ENCODE measurements around the gene LYRM4.

Gene LYRM4

DNA sequence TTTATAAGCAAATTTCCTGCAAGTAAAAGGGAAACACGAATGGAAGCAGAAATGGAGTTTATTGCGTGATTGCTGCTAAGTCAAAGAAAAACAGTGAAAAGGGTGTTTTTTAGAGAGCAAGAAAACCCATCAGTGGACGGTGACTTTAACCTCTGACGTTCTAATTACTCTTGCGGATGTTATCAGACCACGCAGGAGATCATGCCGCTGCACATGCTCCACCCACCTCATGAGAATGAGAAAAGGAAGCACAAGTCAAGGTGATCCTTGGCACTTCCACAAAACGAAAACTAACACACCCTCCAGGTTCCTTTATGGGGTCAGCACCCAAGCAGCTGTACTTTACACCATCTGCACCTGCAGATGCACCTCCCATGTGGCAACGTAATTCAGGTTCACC, 45.0 kb downstream of the LYRM4 start:
- no peak for DNase-seq
- in situ Hi-C loops (cut with HindIII; ENCODE audit: low pct_ligation_motif_present, low pct_unique_long_range_greater_than_20kb, low sequenced_read_pairs) = no loop called here

DNA sequence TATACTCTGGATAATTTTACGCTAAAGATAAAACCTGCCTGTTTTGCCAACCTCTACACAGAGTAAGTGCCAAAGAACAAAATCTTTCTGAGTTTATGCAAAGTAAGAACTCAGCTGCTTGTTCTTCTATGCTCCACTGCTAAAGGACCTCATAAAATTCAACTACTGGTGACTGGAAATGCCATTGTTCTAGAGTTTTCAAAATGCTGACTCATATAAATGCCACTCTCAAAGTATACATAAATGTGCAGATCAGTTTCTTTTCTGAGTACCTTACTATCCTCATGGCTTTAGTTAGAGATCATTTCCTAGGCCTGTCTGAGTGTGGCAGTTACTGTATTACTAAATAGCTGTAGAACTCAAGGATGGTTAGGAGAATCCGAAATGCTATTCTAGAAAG, 45.6 kb downstream of the LYRM4 start:
- in situ Hi-C loops (cut with HindIII; ENCODE audit: low pct_ligation_motif_present, low pct_unique_long_range_greater_than_20kb, low sequenced_read_pairs) = no loop called here
- no peak for DNase-seq

DNA sequence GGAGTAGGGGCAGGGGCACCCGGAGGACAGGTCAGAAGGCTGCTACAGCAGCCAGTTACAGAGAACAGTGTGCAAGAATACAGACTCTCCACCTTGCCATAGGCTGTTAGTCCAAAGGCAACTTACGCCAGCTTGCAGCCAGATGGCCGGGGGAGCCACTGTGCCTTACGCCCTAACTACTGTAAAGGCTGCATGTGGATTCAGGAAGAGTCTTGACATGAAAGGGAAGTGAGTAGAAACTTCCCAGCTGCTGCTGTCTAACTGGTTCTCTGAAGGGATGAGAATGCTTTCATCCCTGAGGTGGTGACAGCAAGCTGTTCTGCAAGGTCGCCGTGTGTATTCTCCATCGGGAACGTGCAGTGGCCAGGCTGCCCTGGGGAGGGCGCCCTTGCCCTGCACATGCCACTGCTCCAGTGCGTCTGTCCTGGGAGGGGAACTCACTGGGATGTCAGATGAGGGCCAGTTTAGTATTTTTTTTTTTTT, 46.1 kb downstream of the LYRM4 start:
- peak; percentile 34 for DNase-seq
- in situ Hi-C loops (cut with HindIII; ENCODE audit: low pct_ligation_motif_present, low pct_unique_long_range_greater_than_20kb, low sequenced_read_pairs) = no loop called here

DNA sequence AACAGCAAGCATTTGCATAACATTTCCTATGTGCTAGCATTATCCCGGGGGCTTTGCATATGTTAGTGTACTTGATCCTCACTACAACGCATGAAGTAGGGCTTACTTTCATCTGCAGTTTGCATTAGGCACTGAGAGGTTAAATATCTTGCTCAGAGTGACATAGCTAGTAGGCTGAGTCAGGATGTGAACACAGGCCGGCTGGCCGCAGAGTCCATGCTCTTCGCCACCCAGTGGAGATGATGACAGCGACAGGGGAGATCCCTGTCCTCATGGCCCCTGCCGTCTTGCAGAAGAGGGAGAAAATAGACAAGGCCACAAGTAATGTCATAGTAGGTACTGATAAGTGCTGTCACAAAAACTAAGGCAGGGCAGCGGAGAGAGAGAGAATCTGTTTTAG, 46.9 kb downstream of the LYRM4 start:
- in situ Hi-C loops (cut with HindIII; ENCODE audit: low pct_ligation_motif_present, low pct_unique_long_range_greater_than_20kb, low sequenced_read_pairs) = no loop called here
- DNase-seq = no peak

DNA sequence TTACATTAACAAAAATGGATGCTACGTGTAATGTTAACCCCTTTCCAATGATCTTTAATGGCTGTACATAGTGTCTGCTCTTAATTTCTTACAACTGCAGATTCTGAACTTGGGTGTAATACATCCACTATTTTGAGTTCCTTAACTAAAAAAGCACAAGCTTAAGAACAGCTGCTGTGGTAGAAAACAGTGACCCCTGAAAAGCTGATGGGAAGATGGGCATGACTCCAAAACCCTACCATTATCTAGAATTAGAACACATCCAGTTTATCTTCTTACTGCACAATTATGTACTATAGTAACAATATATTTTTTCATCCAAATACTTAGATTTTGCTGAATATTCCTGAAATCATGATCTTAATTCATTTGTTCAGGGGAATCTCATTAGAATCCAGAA, 49.3 kb downstream of the LYRM4 start:
- DNase-seq = no peak
- in situ Hi-C loops (cut with HindIII; ENCODE audit: low pct_ligation_motif_present, low pct_unique_long_range_greater_than_20kb, low sequenced_read_pairs) = no loop called here

DNA sequence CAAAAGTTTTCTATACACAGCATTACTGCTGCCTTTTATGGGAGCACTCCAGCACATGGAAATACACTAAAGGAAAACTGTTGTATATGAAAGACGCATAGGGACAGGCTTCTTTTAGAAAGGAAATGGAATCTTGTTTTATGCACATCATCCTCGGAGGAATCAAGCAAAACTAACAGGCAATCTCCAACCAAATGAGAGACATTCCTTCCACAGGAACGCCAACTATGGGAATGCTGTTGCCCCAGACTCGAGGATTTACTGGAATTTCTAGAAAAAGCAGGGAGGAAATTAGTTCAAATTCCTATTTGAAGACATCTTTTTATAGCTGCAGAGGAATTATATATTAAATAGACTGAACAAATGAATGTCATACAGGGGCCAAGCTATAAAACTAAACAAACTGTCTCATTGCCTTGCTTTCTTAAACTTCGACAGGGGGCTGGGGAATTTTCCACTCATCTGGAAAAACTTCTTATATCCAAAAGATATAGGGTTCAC, 52.2 kb downstream of the LYRM4 start:
- in situ Hi-C loops (cut with HindIII; ENCODE audit: low pct_ligation_motif_present, low pct_unique_long_range_greater_than_20kb, low sequenced_read_pairs) = no loop called here
- no peak for DNase-seq

DNA sequence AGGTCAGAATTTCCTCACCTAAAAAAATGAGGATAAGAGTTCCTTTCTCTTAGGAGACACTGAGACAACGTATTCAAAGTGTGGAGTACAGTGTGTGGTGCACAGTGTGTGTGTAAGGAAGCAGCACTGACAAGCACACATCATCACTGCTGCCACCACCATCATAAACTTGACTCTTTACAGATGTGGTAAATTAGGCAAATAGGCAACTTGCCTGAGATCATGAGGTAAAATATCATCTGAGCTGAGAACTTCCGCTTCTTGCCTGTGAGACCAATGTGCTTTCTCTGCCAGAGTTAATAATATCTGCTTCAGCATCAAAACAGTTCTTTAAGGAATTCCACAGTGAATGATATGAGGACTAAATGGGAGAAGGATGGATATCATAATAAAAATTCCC, 52.7 kb downstream of the LYRM4 start:
- no peak for DNase-seq
- in situ Hi-C loops (cut with HindIII; ENCODE audit: low pct_ligation_motif_present, low pct_unique_long_range_greater_than_20kb, low sequenced_read_pairs) = no loop called here

DNA sequence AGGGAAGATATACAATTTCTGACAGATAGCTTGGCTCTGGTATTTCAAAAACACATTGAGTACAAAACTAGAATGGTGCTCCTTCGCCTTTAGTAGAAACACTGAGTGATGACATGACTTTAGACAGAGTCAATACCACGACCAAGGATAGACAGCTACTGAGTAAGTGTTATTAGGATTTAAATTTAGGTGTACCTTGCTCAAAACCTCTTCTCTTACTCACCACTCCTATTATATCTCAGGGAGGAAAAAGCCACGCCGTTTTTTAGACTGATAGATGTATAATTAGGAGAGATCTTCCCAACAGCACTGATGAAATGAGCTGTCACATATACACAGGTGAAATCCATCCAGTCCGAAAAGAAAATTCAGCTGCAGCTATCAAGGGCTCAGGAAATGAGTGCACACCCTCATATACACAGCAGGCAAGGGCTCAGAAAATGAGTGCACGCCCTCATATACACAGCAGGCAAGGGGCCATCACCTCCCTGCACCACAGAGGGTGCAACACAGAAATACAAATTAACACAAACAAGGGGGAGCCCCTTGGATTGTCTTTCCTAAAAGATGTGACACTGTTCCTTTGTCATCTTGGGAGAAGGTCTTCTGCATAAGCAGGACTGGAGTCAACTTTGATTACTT, 53.7 kb downstream of the LYRM4 start:
- in situ Hi-C loops (cut with HindIII; ENCODE audit: low pct_ligation_motif_present, low pct_unique_long_range_greater_than_20kb, low sequenced_read_pairs) = no loop called here
- DNase-seq = no peak

DNA sequence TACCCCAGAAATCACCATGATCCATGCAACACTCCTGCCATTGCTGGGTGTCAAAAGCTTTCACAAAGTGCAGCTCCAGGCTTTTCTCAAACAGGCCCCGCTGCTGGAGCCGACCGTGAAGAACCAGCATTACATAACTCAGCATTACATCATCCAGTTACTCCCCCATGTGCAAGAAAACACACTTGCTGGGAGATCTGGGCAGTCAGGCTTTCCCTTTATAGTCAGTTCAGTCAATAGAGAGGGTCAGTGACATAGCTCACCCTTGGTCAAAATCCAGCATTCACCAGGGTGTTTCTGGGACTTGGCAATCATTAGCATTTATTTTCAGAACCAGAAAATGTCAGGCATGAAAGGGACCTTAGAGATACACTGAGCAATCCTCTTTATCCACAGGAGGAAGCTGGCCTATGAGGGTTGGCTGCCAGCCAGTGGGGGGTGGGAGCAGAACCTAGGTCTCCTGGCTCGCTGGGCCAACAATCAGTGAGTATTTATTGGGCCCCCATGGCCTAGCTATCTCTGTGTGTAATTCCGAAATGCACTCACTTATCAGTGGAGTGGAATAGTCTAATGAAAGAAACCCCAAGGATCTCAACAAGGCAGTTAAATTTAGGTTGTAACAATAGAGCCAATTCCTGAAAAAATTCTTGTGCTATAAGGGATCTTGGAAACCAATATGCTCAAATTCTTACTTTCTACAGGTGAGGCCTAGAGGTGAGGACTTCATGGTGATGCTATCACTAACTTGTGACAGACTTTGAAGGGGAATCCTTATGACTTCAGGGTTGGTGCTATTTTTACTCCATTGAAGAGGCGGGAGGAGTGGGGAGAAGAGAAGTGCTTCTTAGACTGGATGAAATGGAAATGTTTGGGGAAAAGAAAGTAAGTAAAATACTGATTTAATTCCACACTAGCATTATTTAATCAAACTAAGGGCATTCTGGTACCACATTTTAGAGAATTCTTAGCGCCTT, 54.6 kb downstream of the LYRM4 start:
- DNase-seq = peak; percentile 18
- in situ Hi-C loops (cut with HindIII; ENCODE audit: low pct_ligation_motif_present, low pct_unique_long_range_greater_than_20kb, low sequenced_read_pairs) = no loop called here

DNA sequence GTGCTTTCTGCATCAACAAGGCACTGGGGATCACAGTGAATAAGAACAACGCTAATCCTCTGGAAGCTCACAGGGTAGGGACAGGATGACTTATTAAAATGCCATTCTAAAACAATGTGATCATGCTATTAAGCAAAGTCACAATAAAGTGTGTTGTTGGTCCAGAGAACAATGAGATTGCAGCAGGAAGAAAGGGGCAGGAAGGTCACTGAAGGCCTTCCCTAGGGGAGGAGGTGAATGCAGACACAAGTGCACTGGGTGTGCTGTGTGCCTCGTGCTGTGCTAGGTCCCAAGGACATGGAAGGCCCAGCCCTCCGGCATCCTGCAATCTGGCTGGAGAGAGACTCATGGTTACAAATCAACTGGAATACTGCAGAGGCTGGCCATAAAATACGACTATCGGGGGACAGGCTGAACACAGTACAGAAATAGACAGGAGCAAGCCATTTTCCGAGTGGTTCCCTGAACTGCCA, 55.7 kb downstream of the LYRM4 start:
- in situ Hi-C loops (cut with HindIII; ENCODE audit: low pct_ligation_motif_present, low pct_unique_long_range_greater_than_20kb, low sequenced_read_pairs) = no loop called here
- no peak for DNase-seq

DNA sequence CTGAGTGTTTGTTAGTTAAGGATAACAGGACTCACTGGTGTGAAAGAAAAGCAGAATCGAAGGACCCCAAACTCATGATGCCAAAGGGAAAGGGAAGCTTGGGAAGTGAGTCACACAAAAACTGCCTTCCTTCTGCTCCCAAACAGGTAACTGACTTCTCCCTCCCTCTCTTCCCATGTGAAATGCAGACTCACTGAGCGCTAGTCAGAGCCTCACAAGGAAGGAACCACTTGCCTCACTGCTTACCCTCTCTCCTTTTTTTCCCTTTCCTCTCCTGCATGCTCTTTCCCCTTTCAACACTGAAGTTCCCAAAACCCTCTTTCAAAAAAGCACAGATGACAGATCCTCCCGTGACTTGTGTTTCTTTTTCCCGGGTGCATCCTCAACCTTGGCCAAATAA, 56.4 kb downstream of the LYRM4 start:
- in situ Hi-C loops (cut with HindIII; ENCODE audit: low pct_ligation_motif_present, low pct_unique_long_range_greater_than_20kb, low sequenced_read_pairs) = no loop called here
- DNase-seq = no peak

DNA sequence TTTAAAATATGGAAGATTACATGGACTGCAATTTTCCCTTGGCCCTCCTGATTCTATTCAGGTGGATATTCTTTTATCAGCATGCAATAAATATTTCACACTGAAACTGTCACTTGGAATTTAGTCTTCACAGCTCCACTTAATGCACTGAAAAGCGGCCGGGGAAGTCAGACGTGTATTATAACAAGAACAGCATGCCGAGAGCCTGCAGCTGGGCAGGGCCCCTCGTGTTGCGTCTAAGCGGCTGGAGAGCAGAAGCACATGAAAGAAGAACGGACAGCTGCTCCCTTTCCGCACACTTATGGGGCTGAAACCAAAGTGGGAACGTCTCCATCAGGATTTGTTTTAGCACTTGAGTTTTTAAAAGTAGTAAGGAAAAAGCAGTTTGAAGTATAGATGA, 57.2 kb downstream of the LYRM4 start:
- in situ Hi-C loops (cut with HindIII; ENCODE audit: low pct_ligation_motif_present, low pct_unique_long_range_greater_than_20kb, low sequenced_read_pairs) = no loop called here
- no peak for DNase-seq

DNA sequence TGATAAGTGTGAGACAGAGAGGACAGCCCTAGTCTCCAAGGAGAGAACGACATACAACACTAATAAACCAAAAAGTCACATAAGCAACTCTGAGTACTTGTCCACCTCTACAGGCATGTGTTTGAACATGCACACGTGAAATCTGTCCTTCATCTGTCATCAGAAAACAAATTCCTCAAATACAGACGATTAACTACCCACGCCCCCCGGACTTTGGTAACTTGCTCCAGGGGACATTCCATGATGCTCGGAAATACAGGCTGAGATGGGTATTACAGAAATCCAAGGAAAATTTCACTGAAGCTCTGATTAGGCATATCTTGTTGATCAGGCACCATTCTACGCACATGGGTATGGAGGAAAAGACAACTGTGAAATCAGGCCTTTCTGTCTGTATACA, 57.8 kb downstream of the LYRM4 start:
- in situ Hi-C loops (cut with HindIII; ENCODE audit: low pct_ligation_motif_present, low pct_unique_long_range_greater_than_20kb, low sequenced_read_pairs) = no loop called here
- no peak for DNase-seq

DNA sequence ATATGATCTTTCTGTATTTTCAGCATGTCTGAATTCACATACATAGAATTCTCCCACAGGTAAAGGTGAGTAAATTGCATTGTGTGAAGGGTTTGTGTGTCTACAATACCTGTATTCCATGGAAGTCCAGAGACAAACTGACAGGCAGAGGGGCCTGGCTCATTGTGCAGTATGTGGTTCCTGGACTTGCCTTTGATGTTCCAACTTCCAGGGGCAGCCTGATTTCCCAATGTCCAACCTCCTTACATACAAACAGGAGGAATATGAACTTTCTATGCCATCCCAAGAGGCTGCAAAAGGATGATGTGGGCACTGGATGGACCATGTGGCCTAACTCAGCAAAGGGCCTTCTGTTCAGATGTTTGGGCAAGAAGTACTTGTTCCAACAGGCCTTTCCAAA, 58.5 kb downstream of the LYRM4 start:
- in situ Hi-C loops (cut with HindIII; ENCODE audit: low pct_ligation_motif_present, low pct_unique_long_range_greater_than_20kb, low sequenced_read_pairs) = no loop called here
- DNase-seq = no peak

DNA sequence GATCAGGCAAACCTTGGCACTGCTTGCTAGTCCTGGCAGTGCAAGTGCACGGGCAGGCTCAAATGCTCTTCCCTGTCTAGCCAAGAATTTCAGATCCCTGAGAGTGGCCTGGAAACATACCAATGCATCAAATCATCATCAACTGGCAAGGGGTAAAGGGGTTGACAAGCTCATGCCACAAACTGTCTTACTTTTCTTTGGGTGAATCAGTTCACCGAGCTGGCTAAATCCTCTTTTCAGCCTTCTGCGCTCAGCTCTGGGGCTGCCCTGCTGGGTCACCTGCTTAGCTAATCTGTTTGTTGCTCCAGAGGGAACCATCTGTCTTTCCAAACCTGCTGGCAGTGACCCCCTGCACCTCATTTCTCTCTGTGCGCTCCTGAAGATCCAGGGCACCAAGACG, 59.5 kb downstream of the LYRM4 start:
- in situ Hi-C loops (cut with HindIII; ENCODE audit: low pct_ligation_motif_present, low pct_unique_long_range_greater_than_20kb, low sequenced_read_pairs) = no loop called here
- DNase-seq = no peak

DNA sequence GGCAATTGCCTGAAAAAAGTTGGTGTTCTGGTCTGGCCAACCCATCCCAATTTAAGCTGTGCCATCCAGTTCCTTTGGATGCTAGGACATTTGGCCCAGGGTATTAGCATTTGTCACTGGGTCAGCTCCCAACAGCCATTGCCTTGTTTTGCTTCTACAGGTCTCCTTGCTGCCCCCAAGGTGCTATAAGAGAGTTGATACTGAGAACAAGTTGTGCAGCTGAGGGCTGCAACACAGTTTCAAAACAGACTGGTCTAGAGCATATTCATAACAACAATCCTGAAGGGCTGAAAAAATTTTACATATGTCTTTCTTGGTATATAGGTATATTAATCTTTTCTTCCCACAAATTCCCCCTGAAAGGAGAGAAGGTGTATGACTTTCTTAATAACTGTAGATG, 61.0 kb downstream of the LYRM4 start:
- in situ Hi-C loops (cut with HindIII; ENCODE audit: low pct_ligation_motif_present, low pct_unique_long_range_greater_than_20kb, low sequenced_read_pairs) = no loop called here
- DNase-seq = no peak

DNA sequence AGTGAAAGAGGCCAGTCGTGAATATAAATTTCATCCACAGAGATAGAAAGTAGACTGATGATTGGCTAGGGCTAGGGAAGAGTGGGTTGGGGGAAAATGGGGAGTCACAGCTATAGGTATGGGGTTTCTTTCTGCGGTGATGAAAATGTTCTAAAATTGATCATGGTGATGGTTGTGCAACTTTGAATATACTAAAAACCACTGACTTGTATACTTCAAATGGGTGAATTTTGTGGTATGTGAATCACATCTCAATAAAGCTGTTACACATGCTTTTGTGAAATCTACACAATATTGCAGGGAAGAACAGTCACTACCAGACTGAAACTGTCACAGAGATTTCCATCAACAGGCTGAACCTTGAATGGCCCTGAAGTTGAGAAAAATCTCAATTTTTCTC, 61.5 kb downstream of the LYRM4 start:
- in situ Hi-C loops (cut with HindIII; ENCODE audit: low pct_ligation_motif_present, low pct_unique_long_range_greater_than_20kb, low sequenced_read_pairs) = no loop called here

DNA sequence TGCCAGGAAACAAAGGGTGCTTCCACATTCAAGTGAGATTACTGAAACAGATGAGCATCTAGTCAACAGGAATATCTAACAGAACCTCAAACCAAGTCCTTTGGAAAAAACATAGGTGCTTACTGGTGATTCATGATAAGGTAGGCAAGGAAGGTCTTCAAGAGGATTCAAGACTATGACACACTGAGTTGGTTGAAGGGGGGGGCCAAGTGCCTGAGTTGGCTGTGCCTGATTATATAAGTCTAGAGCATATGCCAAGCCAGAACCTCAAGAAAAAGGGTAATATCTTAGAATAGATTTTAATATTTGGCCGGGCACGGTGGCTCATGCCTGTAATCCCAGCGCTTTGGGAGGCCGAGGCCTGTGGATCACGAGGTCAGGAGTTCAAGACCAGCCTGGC, 63.7 kb downstream of the LYRM4 start:
- in situ Hi-C loops (cut with HindIII; ENCODE audit: low pct_ligation_motif_present, low pct_unique_long_range_greater_than_20kb, low sequenced_read_pairs) = no loop called here
- no peak for DNase-seq

More for the DNA sequence above, 61.5 kb downstream of the LYRM4 start:
- DNase-seq = no peak

DNA sequence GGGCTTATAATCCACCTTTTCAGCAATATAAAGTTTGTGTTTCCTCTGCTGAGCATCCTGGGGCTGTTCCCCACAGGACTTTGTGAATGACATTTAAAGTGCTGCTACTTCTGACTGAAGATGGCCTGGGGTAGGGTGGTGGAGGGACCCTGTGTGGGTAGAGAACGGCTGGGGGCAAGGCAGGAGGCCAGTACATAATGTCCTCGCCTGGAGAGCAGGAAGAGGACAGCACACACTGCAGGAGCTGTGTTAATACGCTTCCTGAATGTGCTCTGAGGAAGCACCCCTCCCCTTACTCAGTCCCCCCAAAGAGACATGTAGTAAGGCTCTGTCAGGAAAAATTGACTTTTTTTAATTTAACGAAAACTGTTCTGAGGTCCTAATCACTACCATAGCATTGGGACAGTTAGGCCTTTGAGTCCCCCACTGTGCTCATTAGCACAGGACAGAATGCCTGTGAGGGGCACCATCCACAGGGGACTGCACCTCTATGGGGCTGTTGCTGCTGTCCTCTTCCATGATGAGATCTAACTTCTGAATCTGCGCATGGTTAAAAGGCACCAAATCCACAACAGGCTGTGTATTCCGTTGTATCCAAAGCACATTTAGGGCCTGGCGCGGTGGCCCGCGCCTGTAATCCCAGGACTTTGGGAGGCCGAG, 68.5 kb downstream of the LYRM4 start:
- DNase-seq = no peak
- in situ Hi-C loops (cut with HindIII; ENCODE audit: low pct_ligation_motif_present, low pct_unique_long_range_greater_than_20kb, low sequenced_read_pairs) = no loop called here
